G401.6 (cell line): Measurements from ENCODE around the gene LRRN4CL.
A peak's percentile ranks its signal among the peaks of the same experiment; 100 is the strongest.

Experiments used
- FAIRE-seq: peaks from 2 replicates; lab custom pipeline; 2012; peaks lifted over from hg19 to GRCh38; lab: Jason Lieb, UNC

LRRN4CL gene

GRCh38 chr11:62646825-62647608 lies 42.3 kb downstream of the LRRN4CL start:
- FAIRE-seq: no peak

GRCh38 chr11:62645946-62646824 lies 43.1 kb downstream of the LRRN4CL start, which contains the start of gene GANAB:
TSS of gene GANAB (minus strand) at chr11:62646613. CDS start at chr11:62646599, 14 bp downstream.
- peak; percentile 96 for FAIRE-seq

- no peak for FAIRE-seq
Observed at GRCh38 chr11:62645671-62645945, 43.7 kb downstream of the LRRN4CL start.

GRCh38 chr11:62644220-62644619 lies 45.1 kb downstream of the LRRN4CL start:
- no peak for FAIRE-seq
